Neural progenitor cell (in vitro differentiated cells): ENCODE measurements around the gene ZNF516. TPM values are rescaled to one million over a fixed set of nuclear protein-coding genes. Genes with fewer than 3 reads are reported as not detected.

Experiments
- DNase-seq: peaks from one replicate; pipeline ENCODE4 v3.0.0-alpha.2; 2016; ENCODE audit warnings: low spot score
- H2AFZ ChIP-seq: fragments of 200-600 bp; sonication (generic); replicated peaks from 2 replicates; pipeline ENCODE4 v1.6.1; 2016; ENCODE audit warnings: antibody characterized with exemption
- H3F3A ChIP-seq: fragments of 200-600 bp; sonication (generic); 2 replicates; pipeline ENCODE4 v1.6.1; 2016; ENCODE audit warnings: antibody characterized with exemption, low read depth
- H3K27ac ChIP-seq: fragments of 200-600 bp; sonication (generic); 2 replicates; pipeline ENCODE4 v1.5.1; 2016; ENCODE audit warnings: mild to moderate bottlenecking
- H3K27me3 ChIP-seq: fragments of 200-600 bp; sonication (generic); 2 replicates; pipeline ENCODE4 v1.6.1; 2016; ENCODE audit warnings: mild to moderate bottlenecking, moderate library complexity
- H3K36me3 ChIP-seq: fragments of 200-600 bp; sonication (generic); 2 replicates; pipeline ENCODE4 v1.5.1; 2016
- H3K4me1 ChIP-seq: fragments of 200-600 bp; sonication (generic); 2 replicates; pipeline ENCODE4 v1.6.1; 2016; ENCODE audit warnings: mixed run types
- H3K4me2 ChIP-seq: fragments of 200-600 bp; sonication (generic); 2 replicates; pipeline ENCODE4 v1.6.1; 2016
- H3K4me3 ChIP-seq: fragments of 200-600 bp; sonication (generic); 2 replicates; pipeline ENCODE4 v1.5.1; 2016
- H3K79me2 ChIP-seq: fragments of 200-600 bp; sonication (generic); 2 replicates; pipeline ENCODE4 v1.6.1; 2016; ENCODE audit warnings: low read depth
- H3K9ac ChIP-seq: fragments of 200-600 bp; sonication (generic); 2 replicates; pipeline ENCODE4 v1.6.1; 2016
- H3K9me3 ChIP-seq: fragments of 200-600 bp; sonication (generic); 2 replicates; pipeline ENCODE4 v1.5.1; 2016; ENCODE audit warnings: low read depth
- H4K20me1 ChIP-seq: fragments of 200-600 bp; sonication (generic); 2 replicates; pipeline ENCODE4 v1.6.1; 2016; ENCODE audit warnings: low read depth
- H3K27ac Mint-ChIP-seq: 3 replicates; pipeline ENCODE4 v1.8.0; 2021; ENCODE audit warnings: mixed read lengths
- H3K27me3 Mint-ChIP-seq: 2 replicates; pipeline ENCODE4 v1.8.0; 2022; ENCODE audit warnings: low read depth, mild to moderate bottlenecking, inconsistent platforms, moderate library complexity, mixed read lengths; ENCODE audit not compliant: insufficient read depth
- H3K36me3 Mint-ChIP-seq: 3 replicates; pipeline ENCODE4 v1.8.0; 2021; ENCODE audit warnings: mixed read lengths
- H3K4me1 Mint-ChIP-seq: 3 replicates; pipeline ENCODE4 v1.8.0; 2021; ENCODE audit warnings: mixed read lengths
- H3K4me3 Mint-ChIP-seq: 3 replicates; pipeline ENCODE4 v1.8.0; 2021; ENCODE audit warnings: mild to moderate bottlenecking, moderate library complexity, mixed read lengths
- H3K9me3 Mint-ChIP-seq: 3 replicates; pipeline ENCODE4 v1.8.0; 2020; ENCODE audit warnings: mixed read lengths
- EZH2 ChIP-seq: fragments of 200-600 bp; sonication (generic); IDR thresholded peaks from 2 replicates; pipeline ENCODE4 v1.6.1; 2017; ENCODE audit warnings: antibody characterized with exemption, mild to moderate bottlenecking, moderate library complexity
- EZH2phosphoT487 ChIP-seq: fragments of 200-600 bp; sonication (generic); IDR thresholded peaks from 2 replicates; pipeline ENCODE4 v1.6.1; 2017; ENCODE audit warnings: antibody characterized with exemption
- total RNA-seq: library from RNA; depleted of rRNA; stranded (reverse); fragments of >200 nt; gene quantifications from 2 replicates; pipeline ENCODE4 v1.2.3, GENCODE V29; 2015; ENCODE audit warnings: low replicate concordance
- TF ChIP-seq, protein P1 (sequence below): fragments of 200-600 bp; sonication (generic); IDR thresholded peaks from 2 replicates; pipeline ENCODE4 v1.5.1; 2017; ENCODE audit warnings: antibody characterized with exemption, mild to moderate bottlenecking

The ZNF516 gene
- total RNA-seq, 1 donor from 2014 or later, result 45.5 TPM

GRCh38 chr18:76487782-76488181, 7.3 kb downstream of the ZNF516 start:
- no peaks in the 10 kb centered on the region for H3K9me3 ChIP-seq
- Mint-ChIP-seq H3K4me3 (peak overlapping the region; percentile 78), H3K36me3 (peaks cover 17% of the 10 kb centered on the region), H3K9me3 (no peaks in the 10 kb centered on the region), H3K4me1 (peaks cover 67% of the 10 kb centered on the region), H3K27me3 (peaks cover 5% of the 10 kb centered on the region), H3K27ac (peak overlapping the region; percentile 65)
- no peaks in the 10 kb centered on the region for H3K36me3 ChIP-seq
- TF ChIP-seq, protein P1, sequence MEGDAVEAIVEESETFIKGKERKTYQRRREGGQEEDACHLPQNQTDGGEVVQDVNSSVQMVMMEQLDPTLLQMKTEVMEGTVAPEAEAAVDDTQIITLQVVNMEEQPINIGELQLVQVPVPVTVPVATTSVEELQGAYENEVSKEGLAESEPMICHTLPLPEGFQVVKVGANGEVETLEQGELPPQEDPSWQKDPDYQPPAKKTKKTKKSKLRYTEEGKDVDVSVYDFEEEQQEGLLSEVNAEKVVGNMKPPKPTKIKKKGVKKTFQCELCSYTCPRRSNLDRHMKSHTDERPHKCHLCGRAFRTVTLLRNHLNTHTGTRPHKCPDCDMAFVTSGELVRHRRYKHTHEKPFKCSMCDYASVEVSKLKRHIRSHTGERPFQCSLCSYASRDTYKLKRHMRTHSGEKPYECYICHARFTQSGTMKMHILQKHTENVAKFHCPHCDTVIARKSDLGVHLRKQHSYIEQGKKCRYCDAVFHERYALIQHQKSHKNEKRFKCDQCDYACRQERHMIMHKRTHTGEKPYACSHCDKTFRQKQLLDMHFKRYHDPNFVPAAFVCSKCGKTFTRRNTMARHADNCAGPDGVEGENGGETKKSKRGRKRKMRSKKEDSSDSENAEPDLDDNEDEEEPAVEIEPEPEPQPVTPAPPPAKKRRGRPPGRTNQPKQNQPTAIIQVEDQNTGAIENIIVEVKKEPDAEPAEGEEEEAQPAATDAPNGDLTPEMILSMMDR, result no peak
- TF ChIP-seq EZH2 (no peak), EZH2phosphoT487 (no peak)
- H4K20me1 ChIP-seq, result peaks cover 94% of the 10 kb centered on the region
- peak overlapping the region; percentile 96 for H3K4me2 ChIP-seq
- no peaks in the 10 kb centered on the region for H3K27me3 ChIP-seq
- H3K4me3 ChIP-seq, result peak overlapping the region; percentile 67
- peaks cover 94% of the 10 kb centered on the region for H3K79me2 ChIP-seq
- peaks cover 62% of the 10 kb centered on the region for H3K4me1 ChIP-seq
- DNase-seq, result peak; percentile 61
- no peak overlapping the region for H2AFZ ChIP-seq
- peaks cover 19% of the 10 kb centered on the region for H3F3A ChIP-seq
- H3K27ac ChIP-seq, result no peak overlapping the region
- H3K9ac ChIP-seq, result no peak overlapping the region

DNA sequence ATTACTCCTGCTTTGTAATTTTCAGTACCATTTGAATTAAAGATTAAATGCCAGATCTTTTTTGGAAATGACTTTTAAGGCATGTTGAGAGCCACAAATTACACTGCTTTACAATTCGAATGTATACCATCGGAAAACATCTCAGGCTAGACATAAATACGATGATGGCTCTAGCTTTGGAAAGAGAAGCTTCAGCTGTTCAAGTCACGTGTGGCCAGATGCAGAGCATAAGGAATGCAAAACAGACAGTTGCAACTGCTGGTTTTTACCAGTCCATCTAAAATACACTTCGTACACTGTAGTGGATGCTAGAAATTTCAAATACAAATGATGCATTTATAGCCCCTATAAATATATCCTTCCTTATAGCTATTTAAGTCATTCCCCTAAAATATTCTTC, 8.0 kb downstream of the ZNF516 start:
- TF ChIP-seq, protein P1, result no peak
- TF ChIP-seq EZH2, result no peak
- no peak for TF ChIP-seq EZH2phosphoT487
- no peak overlapping the region for H3K9ac ChIP-seq
- H3K36me3 ChIP-seq, result no peaks in the 10 kb centered on the region
- peaks cover 65% of the 10 kb centered on the region for H3K4me1 ChIP-seq
- H4K20me1 ChIP-seq, result peaks cover 94% of the 10 kb centered on the region
- H3K9me3 ChIP-seq, result no peaks in the 10 kb centered on the region
- no peak overlapping the region for H2AFZ ChIP-seq
- Mint-ChIP-seq H3K36me3 (peaks cover 23% of the 10 kb centered on the region), H3K27me3 (peaks cover 3% of the 10 kb centered on the region), H3K4me1 (peaks cover 69% of the 10 kb centered on the region), H3K27ac (no peak overlapping the region), H3K4me3 (no peak overlapping the region), H3K9me3 (no peaks in the 10 kb centered on the region)
- no peak overlapping the region for H3K4me3 ChIP-seq
- H3K27ac ChIP-seq, result no peak overlapping the region
- H3F3A ChIP-seq, result peaks cover 12% of the 10 kb centered on the region
- H3K27me3 ChIP-seq, result no peaks in the 10 kb centered on the region
- no peak for DNase-seq
- H3K79me2 ChIP-seq, result peaks cover 94% of the 10 kb centered on the region
- H3K4me2 ChIP-seq, result peak overlapping the region; percentile 96

DNA sequence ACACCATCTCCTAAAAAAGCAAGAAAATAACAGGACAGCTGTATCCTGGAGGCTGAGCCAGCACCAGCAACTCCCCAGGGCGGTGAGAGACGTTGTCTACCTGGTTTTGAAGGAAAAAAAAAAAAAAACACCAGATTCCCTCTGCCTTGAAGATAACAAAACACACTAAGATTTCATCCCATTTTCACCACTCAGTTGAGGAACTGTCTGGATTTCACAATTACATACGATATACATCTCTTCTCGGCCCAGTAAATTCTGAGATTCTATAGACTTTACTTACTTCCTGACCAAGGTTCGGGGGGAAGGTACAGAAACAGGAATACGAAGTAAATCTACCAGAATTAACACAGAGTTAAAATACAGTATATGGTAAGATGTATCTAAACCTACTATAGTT, 8.5 kb downstream of the ZNF516 start:
- no peak for TF ChIP-seq EZH2phosphoT487
- TF ChIP-seq, protein P1, result no peak
- no peak for TF ChIP-seq EZH2
- H3K9me3 Mint-ChIP-seq, result no peaks in the 10 kb centered on the region
- peaks cover 94% of the 10 kb centered on the region for H4K20me1 ChIP-seq
- DNase-seq, result no peak
- no peak overlapping the region for H3K4me3 Mint-ChIP-seq
- no peaks in the 10 kb centered on the region for H3K27me3 ChIP-seq
- no peak overlapping the region for H3K27ac Mint-ChIP-seq
- peaks cover 7% of the 10 kb centered on the region for H3F3A ChIP-seq
- no peak overlapping the region for H3K27ac ChIP-seq
- H3K36me3 Mint-ChIP-seq, result peaks cover 25% of the 10 kb centered on the region
- H3K4me2 ChIP-seq, result peak overlapping the region; percentile 96
- H3K27me3 Mint-ChIP-seq, result peaks cover 3% of the 10 kb centered on the region
- no peak overlapping the region for H3K9ac ChIP-seq
- H3K4me1 ChIP-seq, result peaks cover 65% of the 10 kb centered on the region
- no peaks in the 10 kb centered on the region for H3K36me3 ChIP-seq
- peaks cover 94% of the 10 kb centered on the region for H3K79me2 ChIP-seq
- H3K9me3 ChIP-seq, result no peaks in the 10 kb centered on the region
- no peak overlapping the region for H2AFZ ChIP-seq
- H3K4me1 Mint-ChIP-seq, result peaks cover 69% of the 10 kb centered on the region
- no peak overlapping the region for H3K4me3 ChIP-seq
